GM21526 (cell line): ENCODE data around the gene WEE2.
"Not testable (repeated sequence)": the region's sequence is repeated elsewhere in the genome, so short reads cannot be mapped to it uniquely, and the experiment has no call there.

ENCODE experiments used
- ATAC-seq: cut with Tn5 transposase; IDR thresholded peaks from one replicate; pipeline ENCODE4 v1.9.1; 2021; ENCODE audit warnings: moderate library complexity; ENCODE audit not compliant: unreplicated experiment, low FRiP score

The WEE2 gene

GRCh38 chr7:141689072-141689825 is 18.9 kb upstream of the WEE2 start:
- ATAC-seq: not testable (repeated sequence)

- ATAC-seq: no peak
Measured at GRCh38 chr7:141691540-141691939, 16.6 kb upstream of the WEE2 start.

GRCh38 chr7:141691961-141692360 is 16.2 kb upstream of the WEE2 start:
- no peak for ATAC-seq

GRCh38 chr7:141693082-141693481 is 15.1 kb upstream of the WEE2 start:
- ATAC-seq: no peak

- ATAC-seq: no peak
Measured at GRCh38 chr7:141695803-141696289, 12.3 kb upstream of the WEE2 start.

- ATAC-seq: no peak
Measured at GRCh38 chr7:141696348-141696747, 11.8 kb upstream of the WEE2 start.

GRCh38 chr7:141697211-141697871 is 10.8 kb upstream of the WEE2 start:
- ATAC-seq: no peak

GRCh38 chr7:141698247-141699015 is 9.7 kb upstream of the WEE2 start:
- no peak for ATAC-seq

- ATAC-seq: no peak
Measured at GRCh38 chr7:141699860-141700259, 8.3 kb upstream of the WEE2 start.

- no peak for ATAC-seq
Measured at GRCh38 chr7:141700296-141700847, 7.8 kb upstream of the WEE2 start.

- no peak for ATAC-seq
Measured at GRCh38 chr7:141700848-141701371, 7.2 kb upstream of the WEE2 start.

GRCh38 chr7:141701489-141702046 is 6.6 kb upstream of the WEE2 start:
- ATAC-seq: peak; percentile 84

- ATAC-seq: peak; percentile 66
Measured at GRCh38 chr7:141702047-141702567, 6.0 kb upstream of the WEE2 start, which contains the start of gene DENND11. Gene DENND11 (minus strand): TSS chr7:141702166. CDS start chr7:141702153, 13 bp downstream.

GRCh38 chr7:141702892-141703291 is 5.3 kb upstream of the WEE2 start:
- no peak for ATAC-seq

- ATAC-seq: no peak
Measured at GRCh38 chr7:141704112-141704511, 4.0 kb upstream of the WEE2 start.

- no peak for ATAC-seq
Measured at GRCh38 chr7:141704741-141705140, 3.4 kb upstream of the WEE2 start.

- no peak for ATAC-seq
Measured at GRCh38 chr7:141706239-141707064, 1.7 kb upstream of the WEE2 start.

- ATAC-seq: no peak
Measured at GRCh38 chr7:141709318-141709717, 1.2 kb downstream of the WEE2 start.

GRCh38 chr7:141709749-141710148 is 1.6 kb downstream of the WEE2 start:
- ATAC-seq: no peak
